HG03196 (cell line): Measurements from ENCODE around the gene FGD5.
"Not testable (repeated sequence)": the region's sequence is repeated elsewhere in the genome, so short reads cannot be mapped to it uniquely, and the experiment has no call there.

ENCODE experiments used
- ATAC-seq: cut with Tn5 transposase; IDR thresholded peaks from one replicate; pipeline ENCODE4 v1.9.1; 2021; ENCODE audit not compliant: unreplicated experiment

Gene FGD5

GRCh38 chr3:14805961-14806537 is 12.7 kb upstream of the FGD5 start:
- no peak for ATAC-seq

DNA sequence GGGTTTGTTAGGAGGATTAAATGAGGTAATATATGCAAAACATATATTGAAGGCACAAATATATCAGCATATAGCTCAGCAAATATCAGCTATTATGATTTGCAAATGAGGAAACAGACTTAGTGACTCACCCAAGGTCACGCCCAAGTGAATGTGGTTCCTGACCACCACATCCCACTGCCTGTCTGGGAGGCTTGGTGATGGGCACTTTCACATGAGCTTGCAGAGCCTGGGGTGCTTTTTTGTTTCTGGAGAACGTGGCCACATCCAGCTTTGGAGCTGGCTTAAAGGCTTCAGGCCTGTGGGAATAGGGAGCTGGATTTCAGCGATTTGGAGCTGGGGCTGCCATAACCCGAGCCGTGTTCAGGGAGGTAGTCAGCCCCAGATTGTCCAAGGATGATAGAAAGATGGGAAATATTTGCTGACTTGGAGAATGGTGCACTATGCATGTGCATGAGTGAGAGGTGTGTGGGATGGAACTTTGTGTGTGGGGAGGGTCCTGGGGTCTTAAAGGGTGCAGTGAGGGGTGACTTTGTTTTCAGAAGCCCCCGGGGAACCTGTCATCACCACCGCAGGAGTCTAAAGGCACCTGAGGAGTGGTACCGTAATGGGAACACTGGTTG is 12.0 kb upstream of the FGD5 start:
- ATAC-seq: no peak

GRCh38 chr3:14808025-14808424 is 10.7 kb upstream of the FGD5 start:
- ATAC-seq: no peak

DNA sequence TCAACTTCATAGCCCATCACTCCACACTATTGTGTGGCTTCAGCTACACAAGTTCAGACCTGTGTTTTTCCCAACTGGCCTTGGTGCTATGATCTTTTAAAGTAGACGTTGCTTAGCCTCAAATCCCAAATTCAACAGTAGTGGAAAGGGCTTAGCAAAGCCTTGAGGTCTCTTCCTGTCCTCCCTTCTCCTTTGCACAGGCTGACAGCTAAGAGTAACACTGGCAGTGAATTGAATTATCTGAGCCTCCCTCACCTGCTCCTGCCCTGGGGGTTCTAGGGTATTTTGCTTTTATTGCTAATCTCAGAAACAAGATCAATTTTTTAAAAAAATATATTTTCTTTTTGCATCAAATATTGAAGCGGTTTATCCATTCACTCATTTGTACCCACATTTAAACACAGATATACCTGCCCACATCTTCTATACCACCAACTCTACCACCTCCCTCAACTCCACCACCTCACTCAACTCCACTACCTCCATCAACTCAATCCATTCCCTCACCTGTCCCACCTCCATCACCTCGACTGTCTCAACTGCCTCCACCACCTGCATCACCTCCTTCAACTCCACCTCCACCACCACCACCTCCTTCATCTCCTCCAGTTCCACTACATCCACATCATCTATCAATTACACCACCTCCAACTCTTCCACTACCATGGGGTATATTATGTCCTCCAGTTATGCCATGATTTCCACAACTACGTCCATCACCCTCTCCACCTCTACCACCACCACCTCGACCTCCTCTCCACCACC is 10.1 kb upstream of the FGD5 start:
- no peak for ATAC-seq

DNA sequence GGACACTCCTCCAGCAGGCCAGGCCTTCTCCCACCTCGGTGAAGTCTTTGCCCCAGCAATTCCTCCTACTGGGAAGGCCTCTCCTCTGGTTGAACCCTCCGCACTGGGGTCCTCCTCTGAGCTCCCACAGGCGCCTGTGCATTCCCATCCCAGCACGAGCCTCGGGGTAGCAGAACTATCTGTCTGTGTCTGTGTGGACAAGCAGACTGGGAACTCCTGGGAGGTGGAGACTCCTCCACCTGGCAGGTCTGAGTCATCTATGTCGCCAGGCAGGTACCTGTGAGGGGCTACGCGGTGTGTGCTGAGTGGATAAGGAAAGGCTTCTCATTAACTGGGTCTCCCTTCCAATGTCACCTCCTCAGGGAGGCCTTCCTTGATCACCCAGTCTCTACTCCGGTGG is 9.2 kb upstream of the FGD5 start:
- ATAC-seq: not testable (repeated sequence)

DNA sequence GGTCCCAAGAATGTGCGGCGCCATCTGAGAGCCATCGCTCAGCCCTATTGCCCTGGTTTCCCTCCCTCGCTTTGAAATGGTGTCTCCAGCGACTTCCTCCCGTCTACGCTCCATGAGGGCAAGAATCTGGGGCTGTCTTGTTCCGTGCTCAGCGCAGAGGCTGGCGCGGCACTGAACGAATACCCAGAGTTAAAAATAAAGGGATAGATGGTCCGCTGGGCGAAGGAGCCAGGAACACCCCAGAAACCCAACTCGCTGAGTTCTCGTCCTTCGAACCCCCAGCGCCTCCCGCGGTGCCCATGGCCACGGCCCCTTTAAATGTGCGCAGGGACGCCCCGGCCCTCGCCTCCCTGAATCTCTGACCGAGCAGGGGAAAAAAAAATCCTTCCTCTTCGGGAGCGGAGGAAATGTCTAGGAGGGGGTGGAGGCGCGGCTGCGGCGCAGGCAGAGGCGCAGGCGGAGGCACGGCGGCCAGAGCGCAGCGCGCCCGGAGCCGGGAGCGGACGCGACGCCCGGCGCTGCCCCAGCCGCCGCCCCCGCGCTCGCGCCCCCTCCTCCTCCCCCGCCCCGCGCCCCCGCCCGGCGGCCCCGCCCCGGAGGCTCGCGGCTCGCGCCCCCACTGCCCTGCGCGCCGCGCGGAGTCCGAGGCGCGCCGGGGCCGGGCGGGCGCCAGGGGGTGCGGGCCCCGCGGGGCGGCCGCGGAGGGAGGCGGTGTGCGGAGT is 8.5 kb upstream of the FGD5 start:
- ATAC-seq: no peak

DNA sequence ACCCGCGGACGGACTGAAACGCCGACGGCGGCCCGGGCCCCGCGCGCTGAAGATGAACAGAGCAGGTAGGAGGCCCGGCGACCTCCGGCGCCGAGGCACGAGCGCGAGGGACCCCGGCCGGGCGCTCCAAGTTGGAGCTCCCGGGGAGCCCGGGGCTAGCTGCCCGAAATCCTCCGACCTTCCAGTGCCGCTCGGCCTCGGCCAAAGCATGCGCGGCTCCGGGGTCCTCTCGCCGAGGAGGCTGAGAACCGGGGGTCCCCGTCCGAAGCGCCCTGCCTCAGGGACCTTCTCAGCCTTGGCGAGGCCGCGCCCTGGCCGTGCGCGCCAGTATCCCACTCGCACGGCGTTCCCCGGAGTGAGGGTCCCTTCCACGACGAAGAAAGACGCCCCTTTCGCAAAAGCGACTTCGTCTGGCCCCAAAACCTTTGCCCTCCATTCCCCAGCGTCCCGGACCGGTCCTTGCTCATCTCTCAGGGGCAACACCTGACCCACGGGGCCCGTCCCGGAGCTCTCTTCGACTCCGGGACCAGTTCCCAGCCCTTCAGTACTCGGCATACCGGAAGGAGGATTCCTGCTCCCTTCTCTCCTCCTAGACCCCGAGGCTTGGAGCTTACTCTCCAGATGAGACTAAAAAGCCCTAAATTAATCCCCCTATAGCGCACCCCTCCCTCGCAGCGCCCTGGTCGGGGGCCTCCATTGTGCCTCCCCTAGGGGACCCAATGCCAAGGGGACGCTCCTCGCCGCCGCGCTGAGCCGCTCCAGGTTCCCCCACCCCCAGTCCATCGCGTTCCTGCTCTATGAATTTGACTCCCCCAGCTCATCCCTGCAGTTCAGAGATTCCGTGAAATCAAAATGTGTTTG is 7.7 kb upstream of the FGD5 start:
- no peak for ATAC-seq

- ATAC-seq: no peak
Observed at GRCh38 chr3:14811684-14812083, 7.1 kb upstream of the FGD5 start.

GRCh38 chr3:14812196-14812790 is 6.5 kb upstream of the FGD5 start:
- no peak for ATAC-seq

- no peak for ATAC-seq
Observed at GRCh38 chr3:14814411-14814871, 4.3 kb upstream of the FGD5 start.

DNA sequence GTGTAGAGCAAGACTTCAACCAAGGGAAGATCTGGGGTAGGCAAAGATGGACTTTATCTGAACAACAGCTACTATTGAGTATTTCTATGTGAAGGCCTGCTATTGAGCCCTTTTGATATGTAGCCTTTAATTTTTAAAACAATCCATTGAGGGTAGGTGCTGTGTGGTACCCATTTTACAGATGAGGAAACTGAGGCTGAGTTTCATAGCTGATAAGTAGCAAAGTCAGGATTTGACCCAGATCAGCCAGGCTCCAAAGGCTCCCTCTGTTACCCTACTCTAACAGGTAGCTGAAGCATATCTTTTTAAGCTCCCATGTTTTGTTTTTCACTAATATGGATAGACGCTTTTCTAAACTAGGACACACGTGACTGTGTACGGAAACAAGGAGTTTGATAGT is 2.4 kb upstream of the FGD5 start:
- no peak for ATAC-seq

- ATAC-seq: no peak
Observed at GRCh38 chr3:14819671-14820070, 909 bp downstream of the FGD5 start.

DNA sequence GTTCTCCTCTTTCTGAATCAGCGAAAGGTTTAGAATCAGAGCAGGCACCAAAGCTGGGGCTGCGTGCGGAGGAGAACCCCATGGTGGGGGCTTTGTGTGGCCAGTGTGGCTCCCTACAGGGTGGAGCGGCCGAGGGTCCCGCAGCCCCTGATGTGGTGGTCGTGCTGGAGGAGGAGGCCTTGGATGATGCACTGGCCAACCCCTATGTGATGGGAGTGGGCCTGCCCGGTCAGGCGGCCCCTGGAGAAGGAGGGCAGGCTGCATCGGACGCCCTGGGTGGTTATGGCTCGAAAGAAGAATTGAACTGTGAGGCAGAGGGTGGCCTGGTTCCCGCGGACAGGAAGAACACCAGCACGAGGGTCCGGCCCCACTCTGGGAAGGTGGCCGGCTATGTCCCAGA is 1.4 kb downstream of the FGD5 start:
- no peak for ATAC-seq

DNA sequence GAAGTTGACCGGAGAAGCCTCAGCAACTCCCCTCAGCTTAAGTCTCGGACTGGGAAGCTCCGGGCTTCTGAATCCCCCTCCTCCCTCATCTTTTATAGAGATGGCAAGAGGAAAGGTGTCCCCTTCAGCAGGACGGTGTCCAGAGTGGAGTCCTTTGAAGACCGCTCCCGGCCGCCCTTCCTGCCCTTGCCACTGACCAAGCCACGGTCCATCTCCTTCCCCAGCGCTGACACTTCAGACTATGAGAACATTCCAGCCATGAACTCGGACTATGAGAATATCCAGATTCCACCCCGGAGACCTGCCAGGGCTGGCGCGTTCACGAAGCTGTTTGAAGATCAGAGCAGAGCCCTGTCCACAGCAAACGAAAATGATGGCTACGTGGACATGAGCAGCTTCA is 2.4 kb downstream of the FGD5 start:
- no peak for ATAC-seq

DNA sequence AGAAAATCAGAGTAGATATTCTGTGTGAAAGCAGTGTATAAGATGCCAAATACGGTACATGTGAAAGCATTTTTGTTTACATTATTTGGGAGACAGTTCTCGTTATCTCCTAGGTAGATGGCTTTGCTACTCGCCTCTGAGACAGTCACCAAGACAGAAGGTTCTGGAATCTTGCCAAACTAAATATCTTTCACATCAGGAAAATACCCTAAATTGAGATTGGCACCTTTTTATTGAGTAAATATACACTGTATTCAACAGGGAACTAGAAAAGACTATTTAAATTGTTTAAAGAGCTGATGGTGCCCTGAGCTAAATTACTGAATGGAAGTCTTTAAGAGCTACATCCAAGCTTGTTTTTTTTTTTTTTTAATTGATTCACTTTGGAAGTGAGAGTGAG is 3.4 kb downstream of the FGD5 start:
- no peak for ATAC-seq

DNA sequence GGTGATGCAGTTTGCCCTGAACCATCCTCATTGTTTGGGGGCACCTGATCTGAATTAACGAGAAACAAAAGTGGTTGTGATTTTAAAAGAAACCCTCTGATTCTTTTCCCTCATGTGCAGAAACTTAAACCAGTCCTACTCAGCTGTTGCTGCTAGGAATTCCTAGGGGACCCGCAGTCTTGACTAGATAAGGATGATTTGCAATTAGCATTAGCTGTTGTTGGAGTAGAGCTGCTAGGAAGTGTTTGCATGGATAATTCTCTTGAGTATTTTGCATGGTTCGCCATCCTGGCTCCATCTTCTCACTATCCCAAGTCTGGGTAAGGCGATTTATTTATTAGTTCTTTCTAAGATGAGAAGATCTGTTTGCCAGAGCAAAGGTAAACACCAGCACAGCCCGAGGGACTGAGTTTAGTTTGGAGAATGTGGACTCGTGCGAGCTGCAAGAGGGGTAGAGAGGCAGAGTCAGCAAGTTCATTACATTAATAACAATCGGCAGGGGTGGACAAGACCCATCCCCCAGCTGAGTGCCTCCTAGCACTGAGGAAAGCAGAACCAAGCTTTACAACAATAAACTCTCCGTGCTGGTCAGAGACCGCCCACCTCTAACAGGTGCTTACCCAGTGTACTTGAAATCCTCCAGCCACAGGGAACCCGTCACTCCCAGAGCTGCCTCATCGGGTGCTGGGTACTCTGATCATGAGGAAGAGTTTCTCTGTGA is 4.1 kb downstream of the FGD5 start:
- ATAC-seq: no peak

GRCh38 chr3:14823393-14823792 is 4.6 kb downstream of the FGD5 start:
- no peak for ATAC-seq

DNA sequence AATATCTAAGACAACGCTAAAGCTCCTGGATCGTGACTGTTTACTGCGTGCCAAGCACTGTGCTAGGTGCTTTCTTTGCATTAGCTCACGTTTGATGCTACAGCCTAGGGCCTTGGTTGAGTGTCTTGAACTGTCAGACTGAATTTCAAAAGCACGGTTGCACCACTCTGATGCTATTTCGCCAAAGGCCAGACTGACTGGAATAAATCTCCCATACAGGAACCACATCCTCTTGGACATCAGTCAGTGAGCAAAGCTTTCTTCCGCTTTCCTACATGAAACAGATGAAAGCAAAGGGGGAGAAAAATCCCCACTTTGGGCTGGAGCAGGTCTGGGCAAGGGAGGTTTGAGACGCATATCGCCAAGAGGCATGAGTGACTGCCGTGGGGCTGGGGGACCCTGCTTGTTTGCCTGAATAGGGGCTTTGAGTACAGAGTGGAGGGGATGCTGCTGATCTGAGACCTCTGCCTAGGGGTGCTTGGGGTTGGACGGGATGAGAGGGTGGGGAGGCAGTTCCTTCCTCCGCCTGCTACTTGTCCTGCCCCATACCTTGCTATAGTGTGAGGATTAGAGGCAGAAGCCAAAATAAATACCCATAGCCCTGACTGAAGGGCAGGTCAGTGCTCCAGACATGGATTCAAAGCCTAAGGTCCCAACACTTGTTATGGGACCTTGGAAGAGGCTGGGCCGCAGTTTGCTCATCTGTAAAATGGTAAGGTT is 5.3 kb downstream of the FGD5 start:
- ATAC-seq: no peak

- no peak for ATAC-seq
Observed at GRCh38 chr3:14824646-14825045, 5.9 kb downstream of the FGD5 start.
